NB4 (cell line): ENCODE results near the gene S100A13.

Source experiments
- CTCF ChIP-seq: IDR thresholded peaks from one replicate; pipeline ENCODE4 v1.5.1; 2012; ENCODE audit warnings: low read depth, low read length
- POLR2A ChIP-seq: IDR thresholded peaks from 2 replicates; pipeline ENCODE4 v1.6.1; 2011; ENCODE audit warnings: mild to moderate bottlenecking; ENCODE audit not compliant: insufficient read length; ENCODE audit errors: extremely low read depth

GRCh38 chr1:153670859-153671627 lies 43.7 kb upstream of the S100A13 start, which contains the start of gene ILF2:
- TF ChIP-seq POLR2A, result peak; percentile 89
- TF ChIP-seq CTCF, result peak; percentile 15
